GM21381 (cell line): ENCODE data around the gene L3MBTL3.
"Not testable (repeated sequence)": the region's sequence is repeated elsewhere in the genome, so short reads cannot be mapped to it uniquely, and the experiment has no call there.

Experiments used
- ATAC-seq: cut with Tn5 transposase; IDR thresholded peaks from one replicate; pipeline ENCODE4 v1.9.1; 2021; ENCODE audit warnings: mild to moderate bottlenecking, moderate library complexity; ENCODE audit not compliant: unreplicated experiment

Gene L3MBTL3

DNA sequence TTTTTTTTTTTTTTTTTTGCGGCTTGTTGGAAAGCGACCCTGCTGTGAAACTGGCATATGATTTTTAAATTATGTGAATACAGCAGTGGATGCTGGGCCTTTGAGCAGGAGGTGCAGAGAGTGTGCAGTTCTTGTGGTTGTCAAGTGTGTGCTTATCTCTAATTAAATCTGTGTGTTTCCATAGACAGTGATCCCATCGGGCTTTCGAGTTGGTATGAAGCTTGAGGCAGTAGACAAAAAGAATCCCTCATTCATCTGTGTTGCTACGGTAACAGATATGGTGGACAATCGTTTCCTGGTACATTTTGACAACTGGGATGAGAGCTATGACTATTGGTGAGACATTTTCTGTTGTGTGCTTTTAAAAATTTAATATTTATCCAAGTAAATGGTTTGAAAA lies 52.4 kb downstream of the L3MBTL3 start:
- no peak for ATAC-seq

- ATAC-seq: no peak
Observed at GRCh38 chr6:130075879-130076460, 57.6 kb downstream of the L3MBTL3 start.

DNA sequence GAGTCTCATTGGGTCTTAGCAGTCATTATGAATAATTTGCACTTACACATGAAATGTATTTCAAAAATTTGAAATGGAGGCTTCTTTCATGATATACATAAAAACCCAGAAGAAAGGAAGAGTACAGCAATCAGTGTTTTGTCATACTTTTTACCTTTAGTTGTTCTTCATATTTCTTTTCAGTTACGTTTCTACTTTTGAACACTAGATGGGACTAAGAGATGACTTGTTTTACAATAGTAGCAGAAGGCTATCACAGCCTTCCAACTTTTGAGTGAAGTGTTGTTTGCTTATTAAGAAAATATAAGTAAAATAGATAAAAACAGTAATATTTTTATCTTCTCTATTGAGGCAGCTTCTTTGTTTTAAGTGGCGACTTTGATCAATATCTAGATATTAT lies 58.1 kb downstream of the L3MBTL3 start:
- ATAC-seq: no peak

GRCh38 chr6:130090796-130091195 lies 72.4 kb downstream of the L3MBTL3 start:
- ATAC-seq: no peak

DNA sequence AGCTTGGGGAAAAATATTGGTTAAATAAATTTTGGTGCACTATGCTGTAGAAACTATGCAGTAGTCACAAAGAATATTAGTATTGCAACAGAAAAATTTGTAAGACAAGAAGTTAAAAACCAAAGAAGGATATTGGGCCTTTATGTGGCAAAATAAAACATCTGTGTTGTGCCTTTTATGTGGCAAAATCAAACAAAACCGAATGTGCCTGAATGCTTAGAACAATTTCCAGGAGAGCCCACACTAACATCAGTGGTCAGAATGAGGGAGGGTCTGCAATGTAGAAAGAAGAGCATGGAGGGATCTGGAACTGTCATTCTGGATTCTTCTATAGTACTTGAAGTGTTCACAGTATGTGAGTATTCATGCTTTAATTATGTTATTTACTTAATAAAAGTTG lies 75.2 kb downstream of the L3MBTL3 start:
- no peak for ATAC-seq

DNA sequence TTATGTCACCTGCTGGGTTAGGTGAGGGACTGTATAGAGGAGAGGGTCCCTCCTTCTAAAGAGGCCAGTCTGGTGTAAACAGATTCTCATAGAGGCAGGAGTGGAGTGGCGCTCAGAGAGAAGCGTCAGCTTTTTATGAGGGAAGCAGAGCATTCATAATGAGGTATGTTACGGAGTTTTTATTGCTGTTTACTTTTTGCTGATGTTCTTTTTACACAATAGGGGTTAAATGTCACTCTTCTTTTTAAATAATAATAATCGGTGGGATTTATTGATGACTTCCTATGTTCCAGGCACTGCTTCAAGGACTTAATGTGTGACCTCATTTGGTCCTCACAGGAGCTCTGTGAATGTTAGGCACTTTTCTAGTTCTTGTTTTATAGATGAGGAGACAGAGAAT lies 79.9 kb downstream of the L3MBTL3 start:
- no peak for ATAC-seq

GRCh38 chr6:130099119-130099518 lies 80.7 kb downstream of the L3MBTL3 start:
- ATAC-seq: no peak

GRCh38 chr6:130105996-130106704 lies 87.8 kb downstream of the L3MBTL3 start:
- peak; percentile 92 for ATAC-seq

DNA sequence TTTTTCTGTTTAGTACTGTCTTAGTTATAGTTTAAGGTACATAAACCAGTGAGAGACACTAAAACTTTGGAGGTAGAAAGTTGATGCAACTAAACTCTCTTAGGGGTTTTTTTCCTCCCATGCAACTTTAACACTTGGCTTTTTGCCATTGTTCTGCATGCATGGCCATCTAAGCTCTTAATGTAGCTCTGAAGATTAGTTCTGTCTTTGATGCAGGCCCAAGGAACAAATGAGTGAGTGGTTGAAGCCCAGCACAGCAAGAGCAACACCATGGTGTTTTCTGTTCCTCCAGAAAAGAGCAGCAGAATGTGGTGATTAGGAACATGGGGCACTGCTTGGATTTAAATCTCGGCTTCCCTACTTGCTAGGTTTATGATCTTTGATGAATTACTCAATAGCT lies 89.3 kb downstream of the L3MBTL3 start:
- no peak for ATAC-seq

DNA sequence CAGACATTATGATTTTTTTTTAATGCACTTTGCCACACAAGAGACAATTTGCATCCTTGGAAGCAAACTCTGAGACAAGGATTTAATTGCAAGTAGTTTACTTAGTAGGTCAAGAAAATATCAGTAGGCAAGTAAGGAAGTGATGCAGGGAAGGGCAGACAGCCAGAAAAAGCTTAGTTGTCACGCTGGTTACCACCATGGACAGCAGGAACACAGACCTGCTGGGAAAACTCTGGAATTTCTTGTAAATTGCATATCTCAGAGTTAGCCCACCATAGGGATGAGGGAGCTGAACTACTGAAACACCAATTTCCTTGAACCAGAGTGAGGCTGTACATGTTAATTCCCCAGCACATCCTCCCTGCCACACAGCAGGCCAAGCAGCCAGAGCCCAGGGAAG lies 92.7 kb downstream of the L3MBTL3 start:
- ATAC-seq: no peak

DNA sequence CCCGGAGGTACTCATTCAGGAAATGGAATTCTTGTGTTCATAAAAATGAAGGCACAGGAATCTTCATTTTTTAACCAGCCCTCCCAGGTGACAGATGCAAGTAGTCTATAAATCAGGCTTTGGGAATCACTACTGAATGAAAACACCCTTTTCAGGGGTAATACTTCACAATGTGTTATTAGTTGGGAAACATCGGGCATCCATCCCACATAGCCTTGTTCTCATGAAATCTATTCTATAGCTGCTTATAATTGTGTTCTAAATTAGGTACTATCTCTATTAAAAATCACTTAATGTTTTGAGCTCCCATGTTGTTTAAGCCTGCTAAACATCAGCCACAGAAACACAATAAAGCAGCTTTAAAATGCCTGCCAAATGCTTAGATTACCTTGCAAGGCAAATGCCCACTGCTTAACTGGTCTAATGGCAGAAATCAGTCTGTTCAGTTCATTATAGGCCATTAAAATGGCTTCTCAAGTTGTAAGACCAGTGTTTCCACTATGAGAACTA lies 94.9 kb downstream of the L3MBTL3 start:
- ATAC-seq: no peak

DNA sequence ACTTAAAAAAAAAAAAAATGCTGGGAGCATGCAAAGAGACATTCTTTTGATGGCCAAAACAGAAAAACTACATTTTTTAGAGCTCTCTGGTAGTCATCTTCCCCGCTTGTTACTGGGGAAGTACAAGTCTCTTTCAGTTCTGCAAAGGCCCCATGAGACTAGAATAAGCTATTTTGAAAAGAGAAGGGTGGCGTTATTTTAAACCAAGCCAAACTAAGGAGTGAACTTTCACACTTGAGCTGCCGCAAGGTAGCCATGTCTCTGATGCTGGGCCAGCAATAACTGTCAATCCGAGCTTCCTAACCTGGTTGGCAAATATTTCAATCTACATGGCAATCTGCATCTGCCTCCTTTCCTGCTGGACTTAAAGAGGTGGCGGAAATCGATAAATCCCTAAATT lies 96.7 kb downstream of the L3MBTL3 start:
- ATAC-seq: peak; percentile 92

DNA sequence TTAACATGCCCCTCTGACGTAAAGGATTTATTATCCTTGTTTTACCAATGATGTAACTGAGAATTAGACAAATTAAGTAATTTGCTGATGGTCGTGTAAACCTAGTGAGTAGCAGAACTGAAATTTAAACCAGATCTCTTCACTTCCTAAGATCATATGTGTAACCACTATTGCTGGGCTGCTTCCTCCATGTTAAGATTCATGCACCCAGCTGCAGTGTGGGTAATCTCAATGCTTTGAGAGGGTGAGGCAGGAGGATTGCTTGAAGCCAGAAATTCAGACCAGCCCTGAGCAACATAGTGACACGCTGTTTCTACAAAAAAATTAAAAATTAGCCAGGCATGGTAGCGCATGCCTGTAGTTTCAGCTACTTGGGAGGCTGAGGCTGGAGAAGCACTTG lies 97.9 kb downstream of the L3MBTL3 start:
- ATAC-seq: peak; percentile 44

- ATAC-seq: not testable (repeated sequence)
Observed at GRCh38 chr6:130117187-130117701, 98.9 kb downstream of the L3MBTL3 start.

DNA sequence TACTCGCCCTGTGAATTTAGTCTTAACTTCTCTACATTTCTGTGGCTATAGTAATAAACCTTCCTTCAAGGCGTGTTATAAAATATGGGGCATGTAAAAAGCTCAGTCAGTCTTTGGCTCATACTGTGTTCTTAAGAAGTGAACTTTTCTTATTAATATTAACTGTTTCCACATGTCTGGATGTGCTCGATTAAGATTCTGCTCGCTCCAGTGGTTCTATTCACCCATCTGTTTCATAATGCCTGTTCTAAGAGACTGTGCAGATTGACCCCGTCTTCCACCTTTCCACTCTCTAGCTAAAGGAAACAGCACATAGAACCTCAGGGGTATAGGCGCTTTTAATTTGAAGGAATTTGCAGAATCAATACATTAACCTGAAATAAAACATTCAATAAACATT lies 99.9 kb downstream of the L3MBTL3 start:
- no peak for ATAC-seq

DNA sequence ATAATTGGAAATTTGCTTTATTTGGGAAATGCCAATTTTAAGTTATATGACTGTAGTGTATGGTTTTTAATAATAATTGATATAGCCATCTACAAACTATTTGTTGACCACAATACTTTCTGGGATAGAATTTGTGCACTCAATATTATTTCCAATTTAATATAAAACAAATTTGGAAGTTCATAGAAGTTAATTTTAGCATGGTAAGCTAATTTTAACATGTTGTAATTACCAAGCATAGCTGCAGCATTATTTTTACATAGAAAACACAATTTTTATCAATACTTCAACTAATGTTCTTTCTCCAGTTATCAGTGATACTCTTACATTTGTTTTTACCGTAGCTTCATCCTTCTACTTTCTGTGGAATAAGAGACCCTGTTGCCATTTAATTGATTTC lies 100.8 kb downstream of the L3MBTL3 start:
- ATAC-seq: no peak

DNA sequence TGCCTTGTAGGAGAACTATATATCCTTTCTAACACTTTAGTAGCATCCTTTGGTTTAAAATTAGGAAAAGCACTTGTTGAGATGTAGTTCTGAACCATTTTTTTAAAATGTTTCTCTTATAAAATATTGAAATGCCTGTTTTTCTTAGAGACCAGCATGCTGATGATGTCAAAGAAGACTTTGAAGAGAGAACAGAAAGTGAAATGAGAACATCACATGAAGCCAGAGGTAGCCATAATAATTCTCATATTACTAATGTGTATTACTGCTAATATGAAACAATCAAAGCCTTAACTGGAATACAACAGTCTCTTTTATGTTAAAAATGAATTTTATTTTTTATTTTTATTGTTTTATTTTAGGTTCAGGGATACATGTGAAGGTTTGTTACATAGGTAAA lies 102.3 kb downstream of the L3MBTL3 start:
- no peak for ATAC-seq

DNA sequence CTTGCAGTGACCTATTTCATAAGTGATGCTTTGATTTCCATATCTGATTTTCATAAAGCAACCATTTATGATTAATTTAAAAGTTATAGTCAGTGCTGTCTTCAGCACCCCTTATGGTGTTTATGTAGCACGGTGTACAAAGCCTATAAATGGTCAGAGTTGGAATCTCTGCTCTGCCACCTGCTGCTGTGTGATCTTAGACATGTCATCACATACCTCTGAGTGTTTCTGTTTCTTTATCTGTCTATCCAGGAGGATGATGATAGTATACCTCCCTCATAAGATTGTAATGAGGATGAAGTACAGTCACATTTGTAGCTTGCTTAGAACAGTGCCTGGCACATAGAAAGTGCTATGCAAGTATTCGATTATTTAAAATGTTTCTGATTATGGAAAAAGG lies 103.9 kb downstream of the L3MBTL3 start:
- no peak for ATAC-seq

DNA sequence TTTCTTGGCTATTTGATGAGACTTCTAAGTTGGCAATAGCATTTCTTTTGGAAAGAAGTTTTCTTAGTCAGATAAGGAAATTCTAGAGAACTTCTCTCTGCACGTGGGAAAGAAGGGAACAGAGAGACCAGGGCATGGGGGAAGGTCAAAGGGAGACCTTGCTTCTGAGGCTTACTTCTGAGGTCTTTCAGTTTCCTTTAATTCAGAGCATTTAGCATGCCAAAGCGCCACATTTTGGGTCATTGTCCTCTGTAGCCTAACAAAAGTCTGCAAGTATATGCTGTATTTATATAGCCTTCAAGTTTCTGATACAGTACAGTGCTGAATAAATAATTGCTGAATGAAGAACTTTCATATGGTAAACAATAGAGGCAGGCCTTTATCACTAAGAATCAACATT lies 108.8 kb downstream of the L3MBTL3 start:
- ATAC-seq: no peak

GRCh38 chr6:130128326-130128725 lies 109.9 kb downstream of the L3MBTL3 start:
- ATAC-seq: no peak

DNA sequence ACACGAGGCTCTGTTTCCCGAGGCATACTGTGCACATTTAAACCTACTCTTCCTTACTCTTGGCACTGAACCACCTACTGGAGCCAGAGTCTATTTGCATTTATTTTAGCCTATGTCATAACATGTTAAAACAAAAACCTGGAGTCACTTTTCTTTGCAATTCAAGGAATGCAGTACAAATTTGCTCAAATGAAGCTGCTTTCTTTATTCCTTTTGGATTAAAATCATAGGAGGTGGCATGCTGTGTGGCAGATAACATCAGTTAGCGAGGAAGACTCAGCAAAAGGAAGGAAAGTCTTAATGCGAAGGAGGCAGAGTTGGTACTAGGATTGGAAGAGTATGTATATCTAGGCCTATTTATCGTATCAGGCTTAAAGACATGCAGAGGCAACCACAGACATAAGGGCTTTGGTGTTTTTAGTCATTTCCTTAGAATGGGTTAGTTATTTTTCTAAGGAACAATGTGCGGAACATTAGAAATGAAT lies 111.4 kb downstream of the L3MBTL3 start:
- ATAC-seq: no peak

- ATAC-seq: peak; percentile 89
Observed at GRCh38 chr6:130132286-130132701, 113.9 kb downstream of the L3MBTL3 start.
